Measurements from ENCODE around the gene GRM7.
A peak's percentile ranks its signal among the peaks of the same experiment; 100 is the strongest.
"Not testable (repeated sequence)": the region's sequence is repeated elsewhere in the genome, so short reads cannot be mapped to it uniquely, and the experiment has no call there.

Gene GRM7

DNA sequence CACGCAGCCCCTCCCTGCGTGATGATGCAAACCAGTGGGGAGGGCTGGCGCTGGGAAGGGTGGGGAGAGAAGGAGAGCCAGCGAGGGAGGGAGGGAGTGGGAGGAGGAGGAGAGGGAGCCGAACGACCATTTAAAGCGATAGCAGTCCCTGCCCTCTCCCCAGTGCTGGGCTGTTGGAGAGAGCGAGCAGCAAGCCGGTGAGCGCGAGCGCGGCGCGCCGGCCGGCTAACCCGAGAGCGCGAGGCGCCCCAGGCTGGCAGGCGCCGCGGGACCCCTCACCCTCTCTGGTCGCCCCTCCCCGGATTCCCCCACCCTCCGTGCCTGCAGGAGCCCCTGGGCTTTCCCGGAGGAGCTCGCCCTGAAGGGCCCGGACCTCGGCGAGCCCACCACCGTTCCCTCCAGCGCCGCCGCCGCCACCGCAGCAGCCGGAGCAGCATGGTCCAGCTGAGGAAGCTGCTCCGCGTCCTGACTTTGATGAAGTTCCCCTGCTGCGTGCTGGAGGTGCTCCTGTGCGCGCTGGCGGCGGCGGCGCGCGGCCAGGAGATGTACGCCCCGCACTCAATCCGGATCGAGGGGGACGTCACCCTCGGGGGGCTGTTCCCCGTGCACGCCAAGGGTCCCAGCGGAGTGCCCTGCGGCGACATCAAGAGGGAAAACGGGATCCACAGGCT is at the start of gene GRM7:
GRM7 (plus strand) TSS at position 162 of the 671 bp plus-strand sequence.
- peak; percentile 30 for DNase-seq

GRCh38 chr3:6821411-6821810 is 39.5 kb upstream of the GRM7 start:
- no peak for DNase-seq

DNA sequence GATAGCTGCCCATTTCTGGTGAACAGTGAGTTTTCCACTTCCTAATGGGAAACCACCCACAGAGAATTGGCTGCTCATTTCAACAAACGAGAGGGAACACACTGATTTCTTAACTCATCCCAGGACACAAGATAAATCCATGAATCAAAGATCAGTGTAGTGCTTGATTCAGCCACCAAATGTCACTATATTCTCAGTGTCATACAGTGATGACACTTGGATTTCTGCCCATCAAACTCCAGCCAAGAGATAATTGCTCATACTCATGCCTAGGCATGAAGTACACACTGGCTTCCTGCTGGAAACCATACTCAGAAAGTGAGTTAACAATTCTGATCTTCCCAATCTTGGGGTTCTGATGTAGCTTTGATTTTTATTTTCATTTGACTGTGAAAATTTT is 35.4 kb upstream of the GRM7 start:
- DNase-seq, result no peak

DNA sequence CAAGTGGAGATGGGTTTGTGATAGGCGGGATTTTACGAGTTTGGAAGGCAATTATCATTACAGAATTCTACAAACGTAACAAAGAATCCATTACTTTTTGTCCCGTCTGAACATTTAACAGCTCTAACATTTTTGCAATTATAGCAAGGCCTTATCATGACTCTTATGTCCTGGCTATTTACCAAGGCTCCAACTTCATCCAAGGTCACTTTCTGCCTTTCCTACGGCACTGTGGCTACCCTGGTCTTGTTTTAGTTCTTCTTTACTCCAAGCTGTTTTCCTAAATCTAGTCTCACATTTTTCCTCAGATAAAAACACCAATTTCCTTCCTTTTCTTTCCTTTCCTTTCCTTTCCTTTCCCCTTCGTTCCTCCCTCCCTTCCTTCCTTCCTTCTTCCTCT is 33.5 kb upstream of the GRM7 start:
- DNase-seq, result no peak

DNA sequence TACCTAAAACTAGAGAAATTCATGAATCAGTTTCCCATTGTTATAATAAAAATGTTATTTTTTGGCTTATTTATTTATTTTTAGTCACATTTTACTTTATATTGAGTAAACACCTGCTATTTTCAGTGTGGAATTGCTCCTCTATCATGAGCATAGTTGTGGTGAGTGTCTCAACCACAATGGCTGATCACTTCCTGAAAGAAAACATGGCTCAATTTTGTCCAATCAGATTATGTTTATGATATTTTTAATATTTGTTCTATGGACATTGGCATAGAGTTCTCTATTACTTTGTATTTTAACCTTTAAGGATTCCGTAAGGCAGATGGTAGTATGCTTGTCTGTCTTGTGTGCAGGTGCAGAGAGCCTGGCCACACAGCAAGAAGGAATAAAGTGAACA is 16.2 kb upstream of the GRM7 start:
- no peak for DNase-seq

DNA sequence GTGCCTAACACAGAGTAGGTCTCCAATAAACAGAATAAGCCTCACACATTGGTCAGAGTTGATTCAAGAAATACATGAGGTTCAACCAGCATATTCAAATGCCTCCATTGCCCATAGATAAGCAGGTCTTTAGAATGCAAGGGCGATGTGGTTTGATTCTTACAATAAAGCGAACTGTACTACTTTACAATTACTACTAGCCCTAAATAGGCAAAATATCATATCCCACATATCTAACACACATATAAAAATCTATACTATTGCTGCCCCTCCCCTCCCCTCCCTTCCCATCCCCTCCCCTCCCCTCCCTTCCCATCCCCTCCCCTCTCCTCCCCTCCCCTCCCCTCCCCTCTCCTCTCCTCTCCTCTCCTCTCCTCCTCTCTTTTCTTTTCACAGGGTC is 6.7 kb upstream of the GRM7 start:
- no peak for DNase-seq

- no peak for DNase-seq
Observed at GRCh38 chr3:6857510-6857909, 3.4 kb upstream of the GRM7 start.

- DNase-seq, result no peak
Observed at GRCh38 chr3:6860149-6860953, 564 bp upstream of the GRM7 start.

DNA sequence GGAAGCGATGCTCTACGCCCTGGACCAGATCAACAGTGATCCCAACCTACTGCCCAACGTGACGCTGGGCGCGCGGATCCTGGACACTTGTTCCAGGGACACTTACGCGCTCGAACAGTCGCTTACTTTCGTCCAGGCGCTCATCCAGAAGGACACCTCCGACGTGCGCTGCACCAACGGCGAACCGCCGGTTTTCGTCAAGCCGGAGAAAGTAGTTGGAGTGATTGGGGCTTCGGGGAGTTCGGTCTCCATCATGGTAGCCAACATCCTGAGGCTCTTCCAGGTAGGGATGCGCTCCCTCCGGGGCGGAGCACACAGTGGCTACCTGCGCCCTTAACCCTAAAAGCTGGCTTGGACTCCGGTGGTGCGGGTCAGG is 698 bp downstream of the GRM7 start:
- DNase-seq, result no peak

GRCh38 chr3:6862041-6862879 is 1.3 kb downstream of the GRM7 start:
- no peak for DNase-seq

GRCh38 chr3:6862880-6863195 is 1.9 kb downstream of the GRM7 start:
- DNase-seq, result no peak

GRCh38 chr3:6867269-6867668 is 6.4 kb downstream of the GRM7 start:
- DNase-seq, result no peak

DNA sequence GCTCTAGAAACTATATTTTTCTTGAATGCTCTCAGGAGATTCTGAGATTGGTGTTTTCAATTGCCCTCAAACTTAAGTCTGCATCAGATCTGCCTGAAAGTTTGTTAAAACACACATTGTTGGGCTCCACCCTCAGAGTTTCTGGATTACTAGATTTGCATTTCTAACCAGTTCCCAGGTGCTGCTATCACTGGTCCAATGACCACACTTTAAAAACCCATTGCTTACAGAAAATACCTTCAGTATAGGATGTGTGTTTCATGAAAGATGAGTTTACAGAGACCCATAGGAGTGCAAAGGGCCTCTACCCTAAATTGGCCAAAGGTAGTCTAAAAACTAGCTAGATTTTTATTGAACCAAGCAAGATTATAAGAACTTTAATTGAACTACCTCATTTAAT is 17.8 kb downstream of the GRM7 start:
- no peak for DNase-seq

GRCh38 chr3:6912240-6912639 is 51.3 kb downstream of the GRM7 start:
- DNase-seq, result no peak

- DNase-seq, result no peak
Observed at GRCh38 chr3:6915898-6916297, 55.0 kb downstream of the GRM7 start.

GRCh38 chr3:6921066-6921465 is 60.2 kb downstream of the GRM7 start:
- DNase-seq, result no peak

DNA sequence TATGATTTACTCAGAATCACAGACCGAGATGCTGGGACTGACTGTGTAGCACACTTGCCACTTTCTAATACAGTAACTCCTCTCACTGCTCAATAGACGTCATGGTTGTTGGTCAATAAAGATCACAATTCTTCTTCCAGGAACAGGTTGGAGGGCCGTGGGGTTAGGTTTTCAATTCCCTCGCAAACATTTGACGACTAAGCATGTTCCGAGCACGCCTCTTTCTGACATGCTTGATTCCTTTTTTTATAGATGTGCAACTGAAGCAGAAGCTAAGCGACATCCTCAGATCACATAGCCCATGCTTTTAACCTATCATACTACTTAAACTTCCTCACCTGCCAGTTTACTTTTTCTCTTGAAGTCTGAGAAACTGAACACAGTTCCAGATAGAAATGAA is 61.0 kb downstream of the GRM7 start:
- DNase-seq, result no peak

DNA sequence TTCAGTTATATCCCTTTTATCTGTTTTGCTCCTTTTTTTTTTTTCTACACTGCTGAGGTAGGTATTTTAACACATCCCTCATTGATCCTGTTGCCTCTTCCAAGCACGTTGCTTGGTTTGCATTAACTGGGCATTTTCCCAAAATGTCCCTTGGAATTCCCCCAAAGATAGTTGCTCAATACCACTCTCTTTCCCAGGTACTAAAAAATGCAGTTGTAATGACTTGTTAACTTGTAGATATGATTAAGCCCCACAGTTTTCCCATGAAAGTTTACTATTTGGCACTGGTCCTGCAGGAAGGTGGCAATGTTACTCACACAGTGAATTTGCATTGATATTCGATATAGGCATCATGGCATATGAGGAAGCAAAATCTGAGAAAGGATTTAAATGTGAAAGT is 67.1 kb downstream of the GRM7 start:
- peak; percentile 8 for DNase-seq

DNA sequence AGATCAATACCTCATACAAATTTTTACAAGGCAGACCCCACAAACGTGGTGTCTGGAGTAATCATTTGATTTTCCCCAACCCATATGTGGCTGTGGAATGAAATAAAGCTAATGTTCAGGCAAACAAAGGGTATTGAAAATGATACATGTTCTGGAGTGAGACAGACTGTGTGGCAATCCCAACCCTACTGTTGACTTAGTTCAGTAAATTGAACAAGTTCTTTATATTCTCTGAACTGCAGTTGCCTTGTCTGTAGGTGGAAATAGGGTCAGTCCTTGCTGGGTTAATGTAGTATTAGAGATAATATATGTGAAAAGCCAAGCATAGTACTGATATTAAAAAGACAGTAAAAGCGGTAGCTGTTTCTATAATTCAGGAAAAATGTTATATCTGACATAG is 69.0 kb downstream of the GRM7 start:
- no peak for DNase-seq

DNA sequence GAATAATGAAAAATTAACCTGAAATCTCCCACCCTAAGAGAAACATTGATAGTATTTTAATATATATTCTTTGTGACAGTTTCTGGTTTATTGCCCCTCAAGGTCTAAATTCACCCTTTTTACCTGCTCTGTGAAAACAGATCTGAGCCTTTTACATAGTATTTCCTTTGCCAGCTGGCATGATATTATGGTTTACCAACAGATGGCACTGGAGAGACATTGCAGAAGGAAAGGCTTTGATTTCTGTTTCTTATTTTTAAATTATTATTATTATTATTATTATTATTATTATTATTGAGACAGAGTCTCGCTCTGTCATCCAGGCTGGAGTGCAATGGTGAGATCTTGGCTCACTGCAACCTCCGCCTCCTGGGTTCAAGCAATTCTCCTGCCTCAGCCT is 74.5 kb downstream of the GRM7 start:
- DNase-seq, result not testable (repeated sequence)

- DNase-seq, result no peak
Observed at GRCh38 chr3:6935970-6936369, 75.1 kb downstream of the GRM7 start.

GRCh38 chr3:6962801-6963200 is 101.9 kb downstream of the GRM7 start:
- DNase-seq, result no peak

- DNase-seq, result no peak
Observed at GRCh38 chr3:6965881-6966280, 105.0 kb downstream of the GRM7 start.

GRCh38 chr3:6971933-6972332 is 111.0 kb downstream of the GRM7 start:
- no peak for DNase-seq
